GM12878 (cell line): ENCODE results near the gene KIF2B. TPM values are rescaled to one million over a fixed set of nuclear protein-coding genes. Genes with fewer than 3 reads are reported as not detected.

Experiments
- ATAC-seq: fragments of 200-7000 bp; cut with Tn5 transposase; 3 replicates; pipeline ENCODE4 v1.9.1; 2020; ENCODE audit warnings: mild to moderate bottlenecking, moderate library complexity
- Bru-seq: library from RNA; stranded (reverse); fragments of 400-500 nt; gene quantifications from one replicate; lab custom pipeline; 2021; lab: Mats Ljungman, UMichigan
- BruChase-seq, 2 experiments: library from RNA; stranded (reverse); fragments of 400-500 nt; gene quantifications; one replicate each; lab custom pipeline; 2021; lab: Mats Ljungman, UMichigan
- BruUV-seq: library from RNA; stranded (reverse); fragments of 400-500 nt; replicated peaks from 2 replicates; lab custom pipeline; 2021; lab: Mats Ljungman, UMichigan
- CTCF ChIA-PET: fragments of 300-600 bp; sonication (Branson Sonifier 250); formaldehyde crosslinking; extraction: SDS; loops from one replicate; lab custom pipeline; 2021; ENCODE audit warnings: inconsistent platforms; lab: Yijun Ruan, JAX
- POLR2A ChIA-PET: fragments of 350-600 bp; formaldehyde crosslinking; extraction: SDS; loops from one replicate; lab custom pipeline; 2021; ENCODE audit warnings: inconsistent platforms; lab: Charles Lee
- RAD21 ChIA-PET: fragments of 300-600 bp; sonication (Branson Sonifier 250); formaldehyde crosslinking; loops from one replicate; lab custom pipeline; 2023; ENCODE audit warnings: antibody characterized with exemption; ENCODE audit not compliant: unreplicated experiment; lab: Charles Lee
- SMC1A ChIA-PET: fragments of 300-600 bp; sonication (Branson Sonifier 250); formaldehyde crosslinking; loops from one replicate; lab custom pipeline; 2023; ENCODE audit not compliant: unreplicated experiment, uncharacterized antibody; lab: Charles Lee
- DNase-seq: peaks from one replicate; pipeline ENCODE4 v3.0.0-alpha.2; 2011; ENCODE audit warnings: low read depth, low spot score
- FAIRE-seq: peaks from 3 replicates; lab custom pipeline; 2011; peaks lifted over from hg19 to GRCh38; lab: Jason Lieb, UNC
- H2AFZ ChIP-seq: 2 replicates; pipeline ENCODE4 v1.6.0; 2011; ENCODE audit warnings: low read depth, low read length, control low read depth; ENCODE audit not compliant: control insufficient read depth
- H3K27ac ChIP-seq: 2 replicates; pipeline ENCODE4 v1.5.1; 2011; ENCODE audit warnings: control low read depth; ENCODE audit not compliant: control insufficient read depth, insufficient read depth
- H3K27me3 ChIP-seq, 2 experiments: replicated peaks in 1 of 2; 2 replicates each; pipeline versions ENCODE4 v1.6.0 to v1.6.1; 2011; ENCODE audit warnings: low read length in 1 of 2; ENCODE audit not compliant: control insufficient read depth in 2 of 2, insufficient read depth in 2 of 2
- H3K36me3 ChIP-seq, 2 experiments: 2 replicates each; pipeline ENCODE4 v1.5.1; 2011; ENCODE audit warnings: low read length in 1 of 2; ENCODE audit not compliant: control insufficient read depth in 2 of 2, insufficient read depth in 2 of 2
- H3K4me1 ChIP-seq: 2 replicates; pipeline ENCODE4 v1.6.1; 2011; ENCODE audit warnings: mild to moderate bottlenecking, low read length, moderate library complexity, mixed read lengths; ENCODE audit not compliant: control insufficient read depth, insufficient read depth
- H3K4me2 ChIP-seq: 2 replicates; pipeline ENCODE4 v1.6.0; 2011; ENCODE audit warnings: control low read depth; ENCODE audit not compliant: control insufficient read depth, insufficient read depth
- H3K4me3 ChIP-seq: fragments of 200-600 bp; sonication (generic); 2 replicates; pipeline ENCODE4 v1.5.1; 2016
- H3K79me2 ChIP-seq: 2 replicates; pipeline ENCODE4 v1.6.0; 2011; ENCODE audit warnings: low read length; ENCODE audit not compliant: control insufficient read depth, insufficient read depth
- H3K9ac ChIP-seq: 2 replicates; pipeline ENCODE4 v1.8.0; 2011; ENCODE audit warnings: low read length, control low read depth, mixed read lengths; ENCODE audit not compliant: control insufficient read depth, insufficient read depth
- H3K9me3 ChIP-seq: replicated peaks from 3 replicates; pipeline ENCODE4 v1.5.1; 2011; ENCODE audit warnings: mild to moderate bottlenecking, low read length; ENCODE audit not compliant: control insufficient read depth, insufficient read depth
- H4K20me1 ChIP-seq: 2 replicates; pipeline ENCODE4 v1.6.0; 2011; ENCODE audit not compliant: control insufficient read depth, insufficient read depth
- EGR1 ChIP-seq, 2 experiments: IDR thresholded peaks; 1 replicate in 1 of 2; 2 replicates in 1 of 2; pipeline ENCODE4 v1.6.1; 2011 to 2012; ENCODE audit warnings: low read depth in 2 of 2, low read length in 2 of 2, borderline replicate concordance in 1 of 2, mild to moderate bottlenecking in 1 of 2, moderate library complexity in 1 of 2
- HDGF ChIP-seq: fragments of 450-650 bp; IDR thresholded peaks from 2 replicates; pipeline ENCODE4 v1.6.1; 2016; ENCODE audit warnings: antibody characterized with exemption
- HSF1 ChIP-seq: fragments of 150-350 bp; IDR thresholded peaks from 2 replicates; pipeline ENCODE4 v1.6.1; 2014; ENCODE audit warnings: mild to moderate bottlenecking, low read depth, low read length
- IRF3 ChIP-seq: fragments of 450-650 bp; IDR thresholded peaks from 2 replicates; pipeline ENCODE4 v1.6.1; 2014; ENCODE audit warnings: mild to moderate bottlenecking
- IRF4 ChIP-seq: IDR thresholded peaks from 2 replicates; pipeline ENCODE4 v1.6.1; 2011; ENCODE audit warnings: low read depth, low read length
- JUNB ChIP-seq: IDR thresholded peaks from 2 replicates; pipeline ENCODE4 v1.6.1; 2016; ENCODE audit warnings: antibody characterized with exemption, mild to moderate bottlenecking
- JUND ChIP-seq: IDR thresholded peaks from 2 replicates; pipeline ENCODE4 v1.6.1; 2012; ENCODE audit warnings: low read depth, mild to moderate bottlenecking, low read length, improper control_type of control experiment, moderate library complexity
- MTA3 ChIP-seq: IDR thresholded peaks from 2 replicates; pipeline ENCODE4 v1.6.1; 2012; ENCODE audit warnings: low read length, inconsistent platforms, borderline replicate concordance
- NR2C1 ChIP-seq: fragments of 450-650 bp; IDR thresholded peaks from 2 replicates; pipeline ENCODE4 v1.6.1; 2017; ENCODE audit warnings: antibody characterized with exemption, mild to moderate bottlenecking, moderate library complexity
- RAD51 ChIP-seq: fragments of 450-650 bp; IDR thresholded peaks from 2 replicates; pipeline ENCODE4 v1.6.1; 2016; ENCODE audit warnings: moderate library complexity, mild to moderate bottlenecking, inconsistent platforms
- RUNX3 ChIP-seq: IDR thresholded peaks from 2 replicates; pipeline ENCODE4 v1.6.1; 2012; ENCODE audit warnings: low read length, inconsistent platforms
- SMAD1 ChIP-seq: fragments of 450-650 bp; IDR thresholded peaks from 2 replicates; pipeline ENCODE4 v1.6.1; 2018; ENCODE audit warnings: mild to moderate bottlenecking, low read depth; ENCODE audit not compliant: partially characterized antibody
- STAT3 ChIP-seq: IDR thresholded peaks from 2 replicates; pipeline ENCODE4 v1.6.1; 2011; ENCODE audit warnings: low read depth, low read length, improper control_type of control experiment
- TARDBP ChIP-seq: IDR thresholded peaks from 2 replicates; pipeline ENCODE4 v1.6.1; 2016; ENCODE audit warnings: borderline replicate concordance
- WRNIP1 ChIP-seq: IDR thresholded peaks from 2 replicates; pipeline ENCODE4 v1.6.1; 2011; ENCODE audit warnings: low read depth, low read length, improper control_type of control experiment, borderline replicate concordance
- ZBTB33 ChIP-seq: fragments of 450-650 bp; IDR thresholded peaks from 2 replicates; pipeline ENCODE4 v1.6.1; 2017; ENCODE audit warnings: mild to moderate bottlenecking
- ZNF24 ChIP-seq: fragments of 450-650 bp; IDR thresholded peaks from 2 replicates; pipeline ENCODE4 v1.6.1; 2017; ENCODE audit warnings: antibody characterized with exemption, mild to moderate bottlenecking
- WGBS: methylation state at CpG from one replicate; pipeline ENCODE4 v1.1.6; 2016; ENCODE audit warnings: low lambda C conversion rate; ENCODE audit not compliant: insufficient replicate concordance, insufficient coverage; ENCODE audit errors: missing lambda C conversion rate; 5-methylcytosine and 5-hydroxymethylcytosine counted together
- in situ Hi-C: fragments of 300-500 bp; cut with MboI; formaldehyde crosslinking; loops from 9 replicates; pipeline ENCODE4 v1.14.3; 2018; ENCODE audit warnings: mixed read lengths
- intact Hi-C: fragments of 100-400 bp; cut with micrococcal nuclease; formaldehyde crosslinking; loops from one replicate; pipeline ENCODE4 v1.14.2; 2022; ENCODE audit not compliant: unreplicated experiment
- long read RNA-seq, 2 experiments: library from polyadenylated mRNA; unstranded; transcript quantifications; one replicate each; pipeline ENCODE4 v2.0.0, GENCODE V29; 2019 to 2020
- polyA minus RNA-seq, 3 experiments: library from RNA; depleted of rRNA, polyadenylated mRNA; stranded (reverse); fragments of >200 nt; gene quantifications; 2 replicates each; pipeline ENCODE4 v1.2.3, GENCODE V29; 2011
- polyA plus RNA-seq, 11 experiments: library from polyadenylated mRNA; depleted of rRNA in 4 of 11; unstranded in 6 of 11; stranded (reverse) in 5 of 11; fragments of >200 nt; fragmentation: Nextera tagmentation in 4 of 11; fragmentation: Illumina TruSeq in 1 of 11; extraction: Ambion mirVana in 4 of 11; extraction: Trizol in 1 of 11; gene quantifications; 1 replicate in 1 of 11; 2 replicates in 10 of 11; pipeline versions ENCODE4 v1.2.1 to v1.2.3, GENCODE V29; 2011 to 2016; ENCODE audit warnings: inconsistent platforms in 2 of 11, missing spikeins in 2 of 11, low read depth in 1 of 11
- total RNA-seq, 4 experiments: library from RNA; depleted of rRNA in 3 of 4; stranded (reverse); fragments of >200 nt in 3 of 4; fragmentation: Illumina TruSeq in 1 of 4; extraction: Trizol in 1 of 4; gene quantifications; 2 replicates each; pipeline versions ENCODE4 v1.2.1 to v1.2.3, GENCODE V29; 2013 to 2021

The KIF2B gene
- not detected in 2 replicates for total RNA-seq (2013; cell fraction: nucleolus; rRNA removed)
- not detected in 2 replicates for total RNA-seq (2014; rRNA removed)
- not detected in 2 replicates for total RNA-seq (2014; rRNA removed; fragmentation: Illumina TruSeq; extraction: Trizol)
- total RNA-seq (2021) = not detected in 2 replicates
- polyA plus RNA-seq (2011; ENCODE audit: low read depth) = not detected
- not detected in 2 replicates for polyA plus RNA-seq (2011; rRNA removed)
- polyA plus RNA-seq (2011; cell fraction: cytosol; rRNA removed) = not detected in 2 replicates
- not detected in 2 replicates for polyA plus RNA-seq (2011; cell fraction: nucleus; rRNA removed)
- polyA plus RNA-seq (2012) = not detected in 2 replicates
- not detected in 2 replicates for polyA plus RNA-seq (2014; fragmentation: Illumina TruSeq; extraction: Trizol)
- polyA plus RNA-seq (2014; fragmentation: Nextera tagmentation; extraction: Ambion mirVana) = not detected
- not detected in 2 replicates for polyA plus RNA-seq (2014; rRNA removed)
- not detected for polyA plus RNA-seq (2016; fragmentation: Nextera tagmentation; extraction: Ambion mirVana)
- polyA minus RNA-seq (2011; rRNA and poly(A)+ RNA removed) = not detected in 2 replicates
- polyA minus RNA-seq (2011; cell fraction: cytosol; rRNA and poly(A)+ RNA removed) = not detected in 2 replicates
- polyA minus RNA-seq (2011; cell fraction: nucleus; rRNA and poly(A)+ RNA removed) = not detected in 2 replicates
- not detected for Bru-seq, nascent RNA
- not detected for BruChase-seq, experiment 1, labeled RNA remaining after a 6-hour chase
- BruChase-seq, experiment 2, labeled RNA remaining after a 2-hour chase = not detected
- long read RNA-seq, experiment 1 = 0 reads
- long read RNA-seq, experiment 2 = 0 reads

DNA sequence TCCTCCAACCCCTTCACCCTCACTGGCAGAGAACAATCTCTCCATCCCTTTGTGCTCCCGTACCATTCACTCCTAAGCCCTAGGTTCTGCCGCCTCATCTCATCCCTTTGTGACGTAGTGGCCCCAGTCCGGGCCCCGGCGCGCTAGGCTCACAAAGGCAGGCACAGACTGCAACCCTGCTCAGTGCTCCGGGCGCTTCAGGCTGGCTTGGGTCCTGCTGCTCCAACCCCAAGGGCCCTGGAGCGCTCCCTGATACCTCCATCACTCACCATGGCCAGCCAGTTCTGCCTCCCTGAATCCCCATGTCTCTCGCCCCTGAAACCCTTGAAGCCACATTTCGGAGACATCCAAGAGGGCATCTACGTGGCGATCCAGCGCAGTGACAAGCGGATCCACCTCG lies at the start of gene KIF2B:
Gene KIF2B (plus strand): TSS at position 164 of the 400 bp plus-strand sequence. CDS start 107 bp downstream, at position 271.
- ATAC-seq = no peak
- CTCF ChIA-PET = no interaction called here
- DNase-seq = no peak
- Histone ChIP-seq H2AFZ (no peak within 1 kb of the TSS), H3K27ac (no peak within 1 kb of the TSS), H3K9me3 (no peaks in the 10 kb centered on the region; the same call in 2 of the 3 replicates), H3K27me3 (no peaks in the 10 kb centered on the region), H3K36me3 (no peaks in the 10 kb centered on the region), H3K4me2 (no peak within 1 kb of the TSS), H3K9ac (no peak within 1 kb of the TSS), H3K4me3 (no peak within 1 kb of the TSS), H3K4me1 (no peaks in the 10 kb centered on the region), H3K79me2 (no peaks in the 10 kb centered on the region), H4K20me1 (no peaks in the 10 kb centered on the region)
- SMC1A ChIA-PET = no interaction called here
- no peak for TF ChIP-seq ZBTB33
- no peak for TF ChIP-seq ZNF24
- TF ChIP-seq SMAD1 = no peak
- no peak for TF ChIP-seq IRF4
- TF ChIP-seq IRF3 = no peak
- no peak for TF ChIP-seq RAD51
- TF ChIP-seq MTA3 = no peak
- no peak for TF ChIP-seq STAT3
- no peak for TF ChIP-seq JUND
- TF ChIP-seq NR2C1 = no peak
- TF ChIP-seq TARDBP = no peak
- no peak for TF ChIP-seq RUNX3
- TF ChIP-seq EGR1 (IDR thresholded peaks at IDR 0.05; ENCODE audit: borderline replicate concordance in 1 of 2, low read depth in 2 of 2, low read length in 2 of 2) = no peak
- TF ChIP-seq HSF1 = no peak
- no peak for TF ChIP-seq HDGF
- TF ChIP-seq JUNB = no peak
- no peak for TF ChIP-seq WRNIP1
- BruUV-seq = no TSS peak
- intact Hi-C loops (no loop called here), in situ Hi-C loops (no loop called here)
- FAIRE-seq = no peak
- POLR2A ChIA-PET = no interaction called here
- RAD21 ChIA-PET = no interaction called here
- WGBS = 41% methylated on average over 17 of the region's 17 CpGs
